Neural cell (in vitro differentiated cells): ENCODE data around the gene LENG9. TPM values are rescaled to one million over a fixed set of nuclear protein-coding genes. Genes with fewer than 3 reads are reported as not detected.

Experiments used
- H2AFZ ChIP-seq: fragments of 200-600, 300-800 bp; sonication (generic), shearing (Covaris generic); 2 replicates; pipeline ENCODE4 v1.6.0; 2014; ENCODE audit warnings: low read depth, mild to moderate bottlenecking, antibody characterized with exemption, low read length, moderate library complexity
- H3F3A ChIP-seq: fragments of 200-600 bp; shearing (Covaris generic); 2 replicates; pipeline ENCODE4 v1.6.1; 2016; ENCODE audit warnings: mild to moderate bottlenecking, moderate library complexity, mixed read lengths, antibody characterized with exemption, low read length; ENCODE audit not compliant: insufficient read depth, poor library complexity, severe bottlenecking
- H3K27ac ChIP-seq: fragments of 200-600, 300-800 bp; sonication (generic), shearing (Covaris generic); 2 replicates; pipeline ENCODE4 v1.5.1; 2014; ENCODE audit warnings: mild to moderate bottlenecking, low read length, moderate library complexity
- H3K27me3 ChIP-seq: fragments of 300-800, 200-600 bp; sonication (generic), shearing (Covaris generic); 2 replicates; pipeline ENCODE4 v1.6.0; 2014; ENCODE audit warnings: mild to moderate bottlenecking, low read depth, low read length, moderate library complexity; ENCODE audit not compliant: insufficient read depth
- H3K36me3 ChIP-seq: fragments of 300-800, 200-600 bp; sonication (generic), shearing (Covaris generic); 2 replicates; pipeline ENCODE4 v1.5.1; 2014; ENCODE audit warnings: mild to moderate bottlenecking, antibody characterized with exemption, low read length, moderate library complexity; ENCODE audit not compliant: insufficient read depth
- H3K4me2 ChIP-seq: fragments of 300-800, 200-600 bp; sonication (generic), shearing (Covaris generic); 2 replicates; pipeline ENCODE4 v1.6.0; 2014; ENCODE audit warnings: mild to moderate bottlenecking, low read length
- H3K4me3 ChIP-seq: fragments of 300-800, 200-600 bp; sonication (generic), shearing (Covaris generic); 2 replicates; pipeline ENCODE4 v1.5.1; 2014; ENCODE audit warnings: mild to moderate bottlenecking, low read length, moderate library complexity
- H3K79me2 ChIP-seq: fragments of 200-600 bp; shearing (Covaris generic); replicated peaks from 2 replicates; pipeline ENCODE4 v1.6.0; 2014; ENCODE audit warnings: mild to moderate bottlenecking, low read length, moderate library complexity; ENCODE audit not compliant: insufficient read depth
- H3K9ac ChIP-seq: fragments of 300-800, 200-600 bp; sonication (generic), shearing (Covaris generic); 2 replicates; pipeline ENCODE4 v1.6.1; 2016; ENCODE audit warnings: mild to moderate bottlenecking, low read length, mixed read lengths
- H3K9me2 ChIP-seq: fragments of 200-600 bp; shearing (Covaris generic); 2 replicates; pipeline ENCODE4 v1.6.1; 2016; ENCODE audit warnings: mild to moderate bottlenecking, low read length, mixed read lengths; ENCODE audit not compliant: insufficient read depth
- H3K9me3 ChIP-seq: fragments of 200-600, 300-800 bp; sonication (generic), shearing (Covaris generic); 2 replicates; pipeline ENCODE4 v1.6.1; 2016; ENCODE audit warnings: mild to moderate bottlenecking, mixed run types, low read length, moderate library complexity, mixed read lengths
- H4K20me1 ChIP-seq: fragments of 200-600 bp; shearing (Covaris generic); 2 replicates; pipeline ENCODE4 v1.6.1; 2016; ENCODE audit warnings: mild to moderate bottlenecking, mixed run types; ENCODE audit not compliant: insufficient read depth
- EP300 ChIP-seq: fragments of 450-650 bp; conservative IDR thresholded peaks from 2 replicates; pipeline ENCODE4 v1.6.1; 2014; ENCODE audit warnings: antibody characterized with exemption, mild to moderate bottlenecking, moderate library complexity; ENCODE audit not compliant: poor library complexity, severe bottlenecking
- EZH2 ChIP-seq: fragments of 200-600, 300-800 bp; shearing (Covaris generic), sonication (generic); IDR thresholded peaks from 2 replicates; pipeline ENCODE4 v1.6.1; 2014; ENCODE audit warnings: antibody characterized with exemption, low read length, borderline replicate concordance, mild to moderate bottlenecking; ENCODE audit not compliant: insufficient read depth, poor library complexity, severe bottlenecking
- MXI1 ChIP-seq: fragments of 450-650 bp; conservative IDR thresholded peaks from 2 replicates; pipeline ENCODE4 v1.6.1; 2014; ENCODE audit warnings: antibody characterized with exemption, mild to moderate bottlenecking; ENCODE audit not compliant: poor library complexity, severe bottlenecking
- POLR2AphosphoS5 ChIP-seq: IDR thresholded peaks from 2 replicates; pipeline ENCODE4 v1.6.1; 2012
- RAD21 ChIP-seq: fragments of 450-650 bp; conservative IDR thresholded peaks from 2 replicates; pipeline ENCODE4 v1.6.1; 2014; ENCODE audit warnings: antibody characterized with exemption, mild to moderate bottlenecking, moderate library complexity
- SMC3 ChIP-seq: fragments of 450-650 bp; conservative IDR thresholded peaks from 2 replicates; pipeline ENCODE4 v1.6.1; 2014; ENCODE audit warnings: antibody characterized with exemption, mild to moderate bottlenecking, moderate library complexity; ENCODE audit not compliant: poor library complexity
- TAF1 ChIP-seq: IDR thresholded peaks from 2 replicates; pipeline ENCODE4 v1.6.1; 2012; ENCODE audit warnings: low read depth
- polyA plus RNA-seq: library from polyadenylated mRNA; depleted of rRNA; stranded (reverse); fragments of >200 nt; gene quantifications from 2 replicates; pipeline ENCODE4 v1.2.3, GENCODE V29; 2014
- TF ChIP-seq, protein P1 (sequence below): fragments of 450-650 bp; IDR thresholded peaks from 2 replicates; pipeline ENCODE4 v1.5.1; 2014; ENCODE audit warnings: antibody characterized with exemption, mild to moderate bottlenecking, moderate library complexity; ENCODE audit not compliant: poor library complexity, severe bottlenecking
- TF ChIP-seq, protein P2 (sequence below): IDR thresholded peaks from 2 replicates; pipeline ENCODE4 v1.6.1; 2012; ENCODE audit warnings: borderline replicate concordance

Gene LENG9
- polyA plus RNA-seq, 1 donor from 2014 or later: 0.58 TPM

DNA sequence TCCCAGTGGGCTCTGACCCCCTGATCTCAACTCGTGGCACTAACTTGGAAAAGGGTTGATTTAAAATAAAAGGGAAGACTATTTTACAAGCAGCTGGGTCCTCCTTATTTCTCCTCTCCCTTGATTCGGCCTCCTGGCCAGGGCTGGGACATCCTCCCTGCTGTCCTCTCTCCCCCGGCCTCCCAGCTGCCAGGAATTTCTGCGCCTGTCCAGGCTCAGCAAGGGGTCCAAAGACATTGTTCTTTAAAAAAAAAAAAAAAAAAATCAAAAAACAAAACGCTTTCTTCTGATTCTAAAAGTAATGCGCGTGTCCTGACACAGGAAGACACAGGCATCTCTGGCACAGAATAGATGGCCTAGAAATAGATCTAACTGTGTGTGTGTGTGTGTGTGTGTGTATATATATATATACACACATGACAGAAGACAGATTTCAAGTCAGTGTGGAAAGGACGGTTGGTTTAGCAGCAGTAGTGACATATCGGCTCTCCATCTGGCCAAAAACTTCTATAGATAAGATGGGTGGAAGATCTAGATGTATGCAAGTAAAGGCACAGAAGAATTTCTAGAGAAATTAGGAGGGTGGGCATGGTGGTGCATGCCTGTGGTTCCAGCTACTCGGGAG, 26.8 kb downstream of the LENG9 start:
- no peaks in the 10 kb centered on the region for H3K9me3 ChIP-seq
- H3K27me3 ChIP-seq: no peaks in the 10 kb centered on the region
- H2AFZ ChIP-seq: no peak overlapping the region
- TF ChIP-seq EZH2 (no peak), TAF1 (no peak), POLR2AphosphoS5 (no peak)
- no peak overlapping the region for H3K4me3 ChIP-seq
- H3K4me2 ChIP-seq: no peak overlapping the region
- no peaks in the 10 kb centered on the region for H3K79me2 ChIP-seq
- H3K9me2 ChIP-seq: no peaks in the 10 kb centered on the region
- no peaks in the 10 kb centered on the region for H4K20me1 ChIP-seq
- no peaks in the 10 kb centered on the region for H3K36me3 ChIP-seq
- no peaks in the 10 kb centered on the region for H3F3A ChIP-seq
- peak overlapping the region; percentile 16 for H3K9ac ChIP-seq
- H3K27ac ChIP-seq: no peak overlapping the region

DNA sequence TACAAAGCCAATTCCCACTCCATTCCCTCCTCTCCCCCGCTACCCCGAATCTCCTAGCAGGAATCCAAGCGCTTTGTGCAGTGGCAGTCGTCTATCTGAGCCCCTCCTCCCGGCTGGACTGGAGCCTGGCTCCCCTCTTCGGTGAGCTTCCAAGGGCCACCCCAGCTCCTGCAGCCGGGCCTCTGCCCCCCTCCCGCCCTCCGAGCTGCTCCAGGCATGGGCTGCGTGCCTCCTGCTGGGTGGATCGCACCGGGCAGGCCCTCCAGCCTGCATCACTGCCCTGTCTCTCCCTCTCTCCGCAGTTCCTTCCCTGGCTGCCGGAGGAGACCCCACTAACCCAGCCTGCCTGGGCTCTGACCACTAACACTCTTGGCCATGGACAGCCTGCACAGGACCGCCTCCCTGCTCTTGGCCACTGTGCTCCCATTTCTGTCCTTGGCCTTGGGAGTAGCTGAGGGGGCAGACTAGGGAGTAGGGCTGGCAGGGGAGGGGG, 27.5 kb downstream of the LENG9 start:
- Histone ChIP-seq H3K9ac (peak overlapping the region; percentile 16), H3K9me3 (no peaks in the 10 kb centered on the region), H3K27me3 (no peaks in the 10 kb centered on the region), H3K79me2 (no peaks in the 10 kb centered on the region), H3K36me3 (no peaks in the 10 kb centered on the region), H3K9me2 (no peaks in the 10 kb centered on the region), H3K27ac (no peak overlapping the region), H2AFZ (no peak overlapping the region), H4K20me1 (no peaks in the 10 kb centered on the region), H3K4me3 (no peak overlapping the region), H3F3A (no peaks in the 10 kb centered on the region), H3K4me2 (no peak overlapping the region)
- TF ChIP-seq POLR2AphosphoS5: no peak
- no peak for TF ChIP-seq EP300
- no peak for TF ChIP-seq RAD21
- TF ChIP-seq, protein P1, sequence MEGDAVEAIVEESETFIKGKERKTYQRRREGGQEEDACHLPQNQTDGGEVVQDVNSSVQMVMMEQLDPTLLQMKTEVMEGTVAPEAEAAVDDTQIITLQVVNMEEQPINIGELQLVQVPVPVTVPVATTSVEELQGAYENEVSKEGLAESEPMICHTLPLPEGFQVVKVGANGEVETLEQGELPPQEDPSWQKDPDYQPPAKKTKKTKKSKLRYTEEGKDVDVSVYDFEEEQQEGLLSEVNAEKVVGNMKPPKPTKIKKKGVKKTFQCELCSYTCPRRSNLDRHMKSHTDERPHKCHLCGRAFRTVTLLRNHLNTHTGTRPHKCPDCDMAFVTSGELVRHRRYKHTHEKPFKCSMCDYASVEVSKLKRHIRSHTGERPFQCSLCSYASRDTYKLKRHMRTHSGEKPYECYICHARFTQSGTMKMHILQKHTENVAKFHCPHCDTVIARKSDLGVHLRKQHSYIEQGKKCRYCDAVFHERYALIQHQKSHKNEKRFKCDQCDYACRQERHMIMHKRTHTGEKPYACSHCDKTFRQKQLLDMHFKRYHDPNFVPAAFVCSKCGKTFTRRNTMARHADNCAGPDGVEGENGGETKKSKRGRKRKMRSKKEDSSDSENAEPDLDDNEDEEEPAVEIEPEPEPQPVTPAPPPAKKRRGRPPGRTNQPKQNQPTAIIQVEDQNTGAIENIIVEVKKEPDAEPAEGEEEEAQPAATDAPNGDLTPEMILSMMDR: no peak

DNA sequence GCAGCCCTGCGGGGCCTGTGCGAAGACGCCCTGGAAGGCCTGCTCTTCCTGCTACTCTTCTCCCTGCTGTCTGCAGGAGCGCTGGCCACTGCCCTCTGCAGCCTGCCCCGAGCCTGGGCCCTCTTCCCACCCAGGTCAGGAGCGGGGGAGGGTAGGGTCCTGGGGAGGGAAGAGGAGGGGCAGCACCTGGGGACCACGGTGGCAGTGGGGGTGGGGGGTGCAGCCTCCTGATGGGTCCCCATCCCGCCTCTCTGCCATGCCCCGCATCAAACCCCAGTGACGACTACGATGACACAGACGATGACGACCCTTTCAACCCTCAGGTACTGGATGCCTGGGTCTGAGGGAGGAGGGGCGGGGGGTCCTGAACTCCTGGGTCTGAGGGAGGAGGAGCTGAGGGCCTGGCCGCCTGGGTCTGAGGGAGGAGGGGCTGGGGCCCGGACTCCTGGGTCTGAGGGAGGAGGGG, 28.0 kb downstream of the LENG9 start:
- H3K27ac ChIP-seq: no peak overlapping the region
- H2AFZ ChIP-seq: no peak overlapping the region
- H3K27me3 ChIP-seq: no peaks in the 10 kb centered on the region
- H3K9me2 ChIP-seq: no peaks in the 10 kb centered on the region
- no peaks in the 10 kb centered on the region for H3K79me2 ChIP-seq
- H3K9me3 ChIP-seq: no peaks in the 10 kb centered on the region
- H4K20me1 ChIP-seq: no peaks in the 10 kb centered on the region
- TF ChIP-seq POLR2AphosphoS5 (no peak), SMC3 (no peak), EP300 (no peak), RAD21 (no peak), EZH2 (no peak), TAF1 (no peak), MXI1 (no peak)
- TF ChIP-seq, protein P1: no peak
- TF ChIP-seq, protein P2, sequence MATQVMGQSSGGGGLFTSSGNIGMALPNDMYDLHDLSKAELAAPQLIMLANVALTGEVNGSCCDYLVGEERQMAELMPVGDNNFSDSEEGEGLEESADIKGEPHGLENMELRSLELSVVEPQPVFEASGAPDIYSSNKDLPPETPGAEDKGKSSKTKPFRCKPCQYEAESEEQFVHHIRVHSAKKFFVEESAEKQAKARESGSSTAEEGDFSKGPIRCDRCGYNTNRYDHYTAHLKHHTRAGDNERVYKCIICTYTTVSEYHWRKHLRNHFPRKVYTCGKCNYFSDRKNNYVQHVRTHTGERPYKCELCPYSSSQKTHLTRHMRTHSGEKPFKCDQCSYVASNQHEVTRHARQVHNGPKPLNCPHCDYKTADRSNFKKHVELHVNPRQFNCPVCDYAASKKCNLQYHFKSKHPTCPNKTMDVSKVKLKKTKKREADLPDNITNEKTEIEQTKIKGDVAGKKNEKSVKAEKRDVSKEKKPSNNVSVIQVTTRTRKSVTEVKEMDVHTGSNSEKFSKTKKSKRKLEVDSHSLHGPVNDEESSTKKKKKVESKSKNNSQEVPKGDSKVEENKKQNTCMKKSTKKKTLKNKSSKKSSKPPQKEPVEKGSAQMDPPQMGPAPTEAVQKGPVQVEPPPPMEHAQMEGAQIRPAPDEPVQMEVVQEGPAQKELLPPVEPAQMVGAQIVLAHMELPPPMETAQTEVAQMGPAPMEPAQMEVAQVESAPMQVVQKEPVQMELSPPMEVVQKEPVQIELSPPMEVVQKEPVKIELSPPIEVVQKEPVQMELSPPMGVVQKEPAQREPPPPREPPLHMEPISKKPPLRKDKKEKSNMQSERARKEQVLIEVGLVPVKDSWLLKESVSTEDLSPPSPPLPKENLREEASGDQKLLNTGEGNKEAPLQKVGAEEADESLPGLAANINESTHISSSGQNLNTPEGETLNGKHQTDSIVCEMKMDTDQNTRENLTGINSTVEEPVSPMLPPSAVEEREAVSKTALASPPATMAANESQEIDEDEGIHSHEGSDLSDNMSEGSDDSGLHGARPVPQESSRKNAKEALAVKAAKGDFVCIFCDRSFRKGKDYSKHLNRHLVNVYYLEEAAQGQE: no peak
- H3K4me3 ChIP-seq: no peak overlapping the region
- no peak overlapping the region for H3K4me2 ChIP-seq
- no peak overlapping the region for H3K9ac ChIP-seq
- H3K36me3 ChIP-seq: no peaks in the 10 kb centered on the region
- no peaks in the 10 kb centered on the region for H3F3A ChIP-seq
